Gastrocnemius medialis (tissue), 4 donors: ENCODE measurements around the gene ZNF236.

Experiments used
- POLR2A ChIP-seq, 2 donors: fragments of 450-650 bp; IDR thresholded peaks; one replicate each; pipeline ENCODE4 v1.6.1; 2017; ENCODE audit warnings: antibody characterized with exemption in 2 of 2, mild to moderate bottlenecking in 2 of 2, moderate library complexity in 2 of 2
- TF ChIP-seq, protein P1 (sequence below), 5 experiments: fragments of 450-650 bp in 3 of 5; fragments of 200-600 bp in 2 of 5; sonication (generic) in 2 of 5; IDR thresholded peaks in 4 of 5; conservative IDR thresholded peaks in 1 of 5; 1 replicate in 4 of 5; 2 replicates in 1 of 5; pipeline ENCODE4 v1.5.1; 2016 to 2019; ENCODE audit warnings: antibody characterized with exemption in 5 of 5, mild to moderate bottlenecking in 3 of 5, moderate library complexity in 3 of 5

DNA sequence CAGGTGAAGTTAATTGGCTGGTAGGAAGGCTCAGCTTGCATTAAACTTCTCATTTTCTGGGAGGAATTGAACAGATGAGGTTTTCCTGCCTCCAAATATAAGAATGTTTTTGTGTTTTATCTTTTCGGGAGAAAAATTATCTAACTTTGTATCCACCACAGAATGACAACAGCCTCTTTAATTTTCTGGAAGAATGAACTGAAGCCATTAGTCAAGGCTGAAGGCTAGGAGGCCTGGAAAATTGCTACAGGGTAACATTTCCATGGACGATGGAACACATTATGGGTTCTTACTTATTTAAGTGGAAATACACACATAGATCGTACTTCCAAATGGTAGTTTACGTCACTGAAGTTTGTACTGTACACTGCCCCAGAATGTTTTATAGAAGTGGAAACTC lies 28.0 kb upstream of the ZNF236 start:
- TF ChIP-seq, protein P1, sequence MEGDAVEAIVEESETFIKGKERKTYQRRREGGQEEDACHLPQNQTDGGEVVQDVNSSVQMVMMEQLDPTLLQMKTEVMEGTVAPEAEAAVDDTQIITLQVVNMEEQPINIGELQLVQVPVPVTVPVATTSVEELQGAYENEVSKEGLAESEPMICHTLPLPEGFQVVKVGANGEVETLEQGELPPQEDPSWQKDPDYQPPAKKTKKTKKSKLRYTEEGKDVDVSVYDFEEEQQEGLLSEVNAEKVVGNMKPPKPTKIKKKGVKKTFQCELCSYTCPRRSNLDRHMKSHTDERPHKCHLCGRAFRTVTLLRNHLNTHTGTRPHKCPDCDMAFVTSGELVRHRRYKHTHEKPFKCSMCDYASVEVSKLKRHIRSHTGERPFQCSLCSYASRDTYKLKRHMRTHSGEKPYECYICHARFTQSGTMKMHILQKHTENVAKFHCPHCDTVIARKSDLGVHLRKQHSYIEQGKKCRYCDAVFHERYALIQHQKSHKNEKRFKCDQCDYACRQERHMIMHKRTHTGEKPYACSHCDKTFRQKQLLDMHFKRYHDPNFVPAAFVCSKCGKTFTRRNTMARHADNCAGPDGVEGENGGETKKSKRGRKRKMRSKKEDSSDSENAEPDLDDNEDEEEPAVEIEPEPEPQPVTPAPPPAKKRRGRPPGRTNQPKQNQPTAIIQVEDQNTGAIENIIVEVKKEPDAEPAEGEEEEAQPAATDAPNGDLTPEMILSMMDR (IDR thresholded peaks at IDR 0.05 in 4 of 5, conservative IDR thresholded peaks at IDR 0.05 in 1 of 5) = no peak
- TF ChIP-seq POLR2A (IDR thresholded peaks at IDR 0.05) = no peak
